SW 1271 (cell line): ENCODE data around the gene DNMT3A.

Experiments used
- DNase-seq, 2 experiments: peaks; one replicate each; lab custom pipeline; 2025; lab: John Stamatoyannopoulos, UW

Gene DNMT3A

GRCh38 chr2:25341753-25342371 is at the start of gene DNMT3A:
Gene DNMT3A (minus strand): TSS chr2:25341925. CDS start chr2:25313984, 27,941 bp downstream.
- DNase-seq: peak in 1 of 2 experiments; percentile 46

- no peak for DNase-seq
Measured at GRCh38 chr2:25389161-25389560, 47.4 kb upstream of the DNMT3A start.

- no peak for DNase-seq
Measured at GRCh38 chr2:25388491-25388890, 46.8 kb upstream of the DNMT3A start.

- DNase-seq: no peak
Measured at GRCh38 chr2:25387876-25388449, 46.2 kb upstream of the DNMT3A start.

- DNase-seq: no peak
Measured at GRCh38 chr2:25386971-25387875, 45.5 kb upstream of the DNMT3A start.

GRCh38 chr2:25385910-25386309 is 44.2 kb upstream of the DNMT3A start:
- DNase-seq: no peak

GRCh38 chr2:25383806-25384205 is 42.1 kb upstream of the DNMT3A start:
- no peak for DNase-seq

- DNase-seq: no peak
Measured at GRCh38 chr2:25381502-25381901, 39.8 kb upstream of the DNMT3A start.

GRCh38 chr2:25380586-25381375 is 39.1 kb upstream of the DNMT3A start:
- no peak for DNase-seq

GRCh38 chr2:25380023-25380422 is 38.3 kb upstream of the DNMT3A start:
- DNase-seq: no peak

GRCh38 chr2:25379535-25379934 is 37.8 kb upstream of the DNMT3A start:
- DNase-seq: no peak

GRCh38 chr2:25378731-25379490 is 37.2 kb upstream of the DNMT3A start:
- DNase-seq: no peak

- DNase-seq: no peak
Measured at GRCh38 chr2:25377822-25378421, 36.2 kb upstream of the DNMT3A start.

GRCh38 chr2:25376750-25377621 is 35.3 kb upstream of the DNMT3A start:
- DNase-seq: peak; percentile 56 to 76

GRCh38 chr2:25375989-25376545 is 34.3 kb upstream of the DNMT3A start:
- DNase-seq: no peak

- DNase-seq: no peak
Measured at GRCh38 chr2:25375371-25375988, 33.8 kb upstream of the DNMT3A start.

- no peak for DNase-seq
Measured at GRCh38 chr2:25374827-25375226, 33.1 kb upstream of the DNMT3A start.

- no peak for DNase-seq
Measured at GRCh38 chr2:25374411-25374810, 32.7 kb upstream of the DNMT3A start.
